Osteocyte (in vitro differentiated cells): ENCODE measurements around the gene GMDS. TPM values are rescaled to one million over a fixed set of nuclear protein-coding genes. Genes with fewer than 3 reads are reported as not detected.

Experiments used
- DNase-seq: peaks from one replicate; pipeline ENCODE4 v3.0.0; 2021; ENCODE audit warnings: mixed read lengths; ENCODE audit not compliant: unreplicated experiment; ENCODE audit errors: extremely low spot score
- H3K27ac Mint-ChIP-seq: one replicate; pipeline ENCODE4 v1.8.0; 2021; ENCODE audit warnings: mild to moderate bottlenecking, mixed read lengths; ENCODE audit not compliant: unreplicated experiment
- H3K27me3 Mint-ChIP-seq: one replicate; pipeline ENCODE4 v1.8.0; 2021; ENCODE audit warnings: mixed read lengths; ENCODE audit not compliant: unreplicated experiment
- H3K36me3 Mint-ChIP-seq: one replicate; pipeline ENCODE4 v1.8.0; 2021; ENCODE audit warnings: mixed read lengths; ENCODE audit not compliant: unreplicated experiment
- H3K4me1 Mint-ChIP-seq: one replicate; pipeline ENCODE4 v1.8.0; 2021; ENCODE audit warnings: mixed read lengths; ENCODE audit not compliant: unreplicated experiment
- H3K4me3 Mint-ChIP-seq: one replicate; pipeline ENCODE4 v1.8.0; 2021; ENCODE audit warnings: mild to moderate bottlenecking, moderate library complexity, mixed read lengths; ENCODE audit not compliant: unreplicated experiment
- H3K9me3 Mint-ChIP-seq: one replicate; pipeline ENCODE4 v1.8.0; 2021; ENCODE audit warnings: mixed read lengths; ENCODE audit not compliant: unreplicated experiment
- CTCF ChIP-seq: fragments of 200-600 bp; sonication (generic); IDR thresholded peaks from 2 replicates; pipeline ENCODE4 v1.5.0; 2021; ENCODE audit warnings: antibody characterized with exemption, mild to moderate bottlenecking, moderate library complexity
- total RNA-seq: library from RNA; stranded (reverse); gene quantifications from 2 replicates; pipeline ENCODE4 v1.2.1, GENCODE V29; 2021

The GMDS gene
- total RNA-seq, 1 donor from 2014 or later, result 30.7 TPM

GRCh38 chr6:2175825-2176224 is 69.6 kb downstream of the GMDS start:
- H3K27me3 Mint-ChIP-seq, result no peaks in the 10 kb centered on the region
- H3K27ac Mint-ChIP-seq, result no peak overlapping the region
- H3K9me3 Mint-ChIP-seq, result peaks cover 11% of the 10 kb centered on the region
- DNase-seq, result no peak
- H3K4me3 Mint-ChIP-seq, result no peak overlapping the region
- no peaks in the 10 kb centered on the region for H3K36me3 Mint-ChIP-seq
- peaks cover 17% of the 10 kb centered on the region for H3K4me1 Mint-ChIP-seq
- no peak for TF ChIP-seq CTCF

DNA sequence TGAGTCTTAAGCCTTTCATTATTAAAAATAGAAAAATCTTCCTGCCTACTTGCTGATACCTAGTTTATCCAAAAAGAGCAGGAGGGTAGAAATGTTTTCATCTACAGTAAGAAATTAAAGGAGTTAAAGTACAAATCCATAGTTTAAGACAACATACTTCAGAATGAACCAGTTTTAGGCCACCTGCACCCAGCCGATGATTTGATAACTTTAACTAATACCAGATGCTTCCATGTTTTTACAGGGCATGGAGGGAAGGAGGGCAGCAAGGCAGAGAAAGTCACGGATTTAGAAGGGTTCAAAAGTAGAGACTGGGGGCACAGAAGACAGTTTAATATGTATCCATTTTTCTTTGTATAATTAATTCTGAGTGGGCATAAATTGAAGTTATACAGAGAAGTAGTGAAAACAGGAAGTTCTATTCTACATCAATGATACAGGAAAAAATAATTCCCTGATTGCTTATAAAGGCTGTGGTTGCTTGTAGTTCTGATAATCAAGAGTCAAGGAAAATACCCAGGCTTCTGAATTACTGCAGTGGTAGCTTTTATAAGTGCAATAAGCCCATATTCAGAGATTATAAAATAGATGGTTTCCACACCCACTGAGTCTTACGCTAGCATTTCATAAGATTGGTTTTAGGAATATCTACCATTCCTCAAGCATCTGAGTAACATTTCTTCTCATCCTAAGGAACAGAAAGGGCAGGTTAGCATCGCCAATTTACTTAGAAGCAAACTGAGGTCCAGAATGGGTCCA is 72.0 kb downstream of the GMDS start:
- H3K9me3 Mint-ChIP-seq, result peaks cover 11% of the 10 kb centered on the region
- H3K4me3 Mint-ChIP-seq, result no peak overlapping the region
- H3K27ac Mint-ChIP-seq, result peak overlapping the region; percentile 33
- no peak for TF ChIP-seq CTCF
- no peak for DNase-seq
- peaks cover 17% of the 10 kb centered on the region for H3K4me1 Mint-ChIP-seq
- H3K27me3 Mint-ChIP-seq, result no peaks in the 10 kb centered on the region
- peaks cover 1% of the 10 kb centered on the region for H3K36me3 Mint-ChIP-seq

- Mint-ChIP-seq H3K27me3 (no peaks in the 10 kb centered on the region), H3K36me3 (peaks cover 6% of the 10 kb centered on the region), H3K4me1 (peaks cover 17% of the 10 kb centered on the region), H3K4me3 (no peak overlapping the region), H3K9me3 (no peaks in the 10 kb centered on the region), H3K27ac (no peak overlapping the region)
- no peak for TF ChIP-seq CTCF
- no peak for DNase-seq
Observed at GRCh38 chr6:2171728-2172127, 73.7 kb downstream of the GMDS start.

- peaks cover 15% of the 10 kb centered on the region for H3K4me1 Mint-ChIP-seq
- no peaks in the 10 kb centered on the region for H3K27me3 Mint-ChIP-seq
- H3K9me3 Mint-ChIP-seq, result no peaks in the 10 kb centered on the region
- peaks cover 6% of the 10 kb centered on the region for H3K36me3 Mint-ChIP-seq
- no peak overlapping the region for H3K4me3 Mint-ChIP-seq
- no peak for DNase-seq
- no peak for TF ChIP-seq CTCF
- no peak overlapping the region for H3K27ac Mint-ChIP-seq
Observed at GRCh38 chr6:2168480-2168879, 76.9 kb downstream of the GMDS start.

DNA sequence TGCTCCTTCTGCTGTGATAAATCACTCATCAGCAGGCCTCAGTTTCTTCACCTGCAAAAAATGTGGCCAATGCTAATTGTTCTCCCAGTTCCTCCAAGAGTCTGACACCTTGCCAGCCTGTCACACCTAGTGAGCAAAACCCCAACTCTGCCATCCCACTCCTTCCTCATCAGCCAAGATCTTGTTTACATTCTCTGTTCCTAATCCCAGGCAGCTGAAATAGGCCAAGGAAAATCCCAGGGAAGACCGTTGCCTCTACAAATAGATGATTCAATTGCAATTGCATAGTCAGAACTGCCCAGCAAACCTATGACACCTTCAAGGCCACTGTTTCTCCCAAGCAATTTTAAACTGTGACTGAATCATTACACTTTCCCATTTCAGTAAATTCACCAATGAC is 78.7 kb downstream of the GMDS start:
- H3K4me3 Mint-ChIP-seq, result no peak overlapping the region
- H3K4me1 Mint-ChIP-seq, result peaks cover 20% of the 10 kb centered on the region
- no peak for TF ChIP-seq CTCF
- no peaks in the 10 kb centered on the region for H3K9me3 Mint-ChIP-seq
- no peak for DNase-seq
- H3K36me3 Mint-ChIP-seq, result peaks cover 6% of the 10 kb centered on the region
- no peaks in the 10 kb centered on the region for H3K27me3 Mint-ChIP-seq
- no peak overlapping the region for H3K27ac Mint-ChIP-seq
